SJCRH30 (cell line): ENCODE results near the gene RPN1. TPM values are rescaled to one million over a fixed set of nuclear protein-coding genes. Genes with fewer than 3 reads are reported as not detected.

Experiments
- DNase-seq, 2 experiments: peaks; one replicate each; pipeline ENCODE4 v3.0.0-alpha.2; 2015 to 2020
- H3K27ac ChIP-seq: fragments of 250-450 bp; sonication (Bioruptor Pico); 2 replicates; pipeline ENCODE4 v1.5.1; 2020; ENCODE audit warnings: mild to moderate bottlenecking, moderate library complexity
- H3K27me3 ChIP-seq: fragments of 250-450 bp; sonication (Bioruptor Pico); 2 replicates; pipeline ENCODE4 v1.5.1; 2020; ENCODE audit warnings: mild to moderate bottlenecking, moderate library complexity
- H3K36me3 ChIP-seq: fragments of 250-450 bp; sonication (Bioruptor Pico); 2 replicates; pipeline ENCODE4 v1.5.1; 2020; ENCODE audit warnings: mild to moderate bottlenecking, moderate library complexity
- H3K4me1 ChIP-seq: fragments of 250-450 bp; sonication (Bioruptor Pico); 2 replicates; pipeline ENCODE4 v1.5.1; 2020; ENCODE audit warnings: mild to moderate bottlenecking, moderate library complexity
- H3K4me3 ChIP-seq: fragments of 250-450 bp; sonication (Bioruptor Pico); 2 replicates; pipeline ENCODE4 v1.5.1; 2020; ENCODE audit warnings: mild to moderate bottlenecking, moderate library complexity
- H3K9me3 ChIP-seq: fragments of 250-450 bp; sonication (Bioruptor Pico); replicated peaks from 2 replicates; pipeline ENCODE4 v1.5.1; 2020; ENCODE audit warnings: mild to moderate bottlenecking, moderate library complexity
- total RNA-seq: library from RNA; depleted of rRNA; stranded (reverse); fragments of >200 nt; shearing (Covaris generic); gene quantifications from 2 replicates; pipeline ENCODE4 v1.2.3, GENCODE V29; 2014

RPN1 gene
- total RNA-seq, 1 experiment from 2014 or later = 268 TPM

GRCh38 chr3:128623762-128624176 is 26.8 kb downstream of the RPN1 start:
- peaks cover 82% of the 10 kb centered on the region for H3K36me3 ChIP-seq
- DNase-seq = no peak
- no peaks in the 10 kb centered on the region for H3K27me3 ChIP-seq
- H3K4me1 ChIP-seq = no peaks in the 10 kb centered on the region
- H3K4me3 ChIP-seq = no peak overlapping the region
- no peaks in the 10 kb centered on the region for H3K9me3 ChIP-seq
- no peak overlapping the region for H3K27ac ChIP-seq

GRCh38 chr3:128621931-128622330 is 28.7 kb downstream of the RPN1 start:
- DNase-seq = no peak
- H3K9me3 ChIP-seq = no peaks in the 10 kb centered on the region
- peaks cover 72% of the 10 kb centered on the region for H3K36me3 ChIP-seq
- no peak overlapping the region for H3K27ac ChIP-seq
- H3K27me3 ChIP-seq = no peaks in the 10 kb centered on the region
- no peak overlapping the region for H3K4me3 ChIP-seq
- no peaks in the 10 kb centered on the region for H3K4me1 ChIP-seq

DNA sequence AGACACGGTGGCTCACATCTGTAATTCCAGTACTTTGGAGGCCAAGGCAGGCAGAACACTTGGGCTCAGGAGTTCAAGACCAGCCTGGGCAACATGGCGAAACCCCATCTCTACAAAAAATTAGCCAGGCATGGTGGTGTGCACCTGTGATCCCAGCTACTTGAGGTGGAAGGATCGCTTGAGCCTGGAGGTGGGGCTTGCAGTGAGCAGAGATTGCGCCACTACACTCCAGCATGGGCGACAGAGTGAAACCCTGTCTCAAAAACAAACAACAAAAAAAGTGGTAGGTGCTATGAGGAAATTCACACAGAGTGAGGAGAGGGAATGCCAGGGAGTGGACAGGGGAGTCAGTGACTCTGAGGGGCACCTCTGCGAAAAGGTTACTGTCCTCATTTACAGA is 29.4 kb downstream of the RPN1 start:
- no peak overlapping the region for H3K27ac ChIP-seq
- H3K4me1 ChIP-seq = no peaks in the 10 kb centered on the region
- DNase-seq = no peak
- H3K9me3 ChIP-seq = no peaks in the 10 kb centered on the region
- H3K4me3 ChIP-seq = no peak overlapping the region
- no peaks in the 10 kb centered on the region for H3K27me3 ChIP-seq
- peaks cover 65% of the 10 kb centered on the region for H3K36me3 ChIP-seq

DNA sequence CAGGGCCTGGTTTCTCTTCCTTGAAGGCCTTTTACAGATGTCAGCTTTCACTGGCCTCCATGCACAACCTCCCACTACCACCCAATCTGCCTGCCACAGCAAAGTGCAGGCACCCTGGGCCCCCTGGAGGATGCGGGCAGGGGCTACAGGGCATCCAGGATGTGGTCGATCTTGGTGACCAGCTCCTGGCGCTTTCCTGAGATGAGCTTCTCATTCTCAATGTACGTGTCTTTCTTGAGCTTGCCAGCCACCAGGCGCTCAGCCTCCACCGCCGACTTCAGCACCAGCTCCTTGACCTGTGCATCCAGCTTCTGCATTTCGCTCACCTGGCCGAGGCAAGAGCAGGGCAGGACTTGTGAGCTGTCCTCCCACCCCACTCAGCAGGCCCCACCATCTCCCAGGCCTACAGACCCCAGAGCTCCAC is 30.3 kb downstream of the RPN1 start:
- Histone ChIP-seq H3K9me3 (no peaks in the 10 kb centered on the region), H3K27ac (no peak overlapping the region), H3K4me3 (no peak overlapping the region), H3K27me3 (no peaks in the 10 kb centered on the region), H3K36me3 (peaks cover 55% of the 10 kb centered on the region), H3K4me1 (no peaks in the 10 kb centered on the region)
- DNase-seq = no peak

DNA sequence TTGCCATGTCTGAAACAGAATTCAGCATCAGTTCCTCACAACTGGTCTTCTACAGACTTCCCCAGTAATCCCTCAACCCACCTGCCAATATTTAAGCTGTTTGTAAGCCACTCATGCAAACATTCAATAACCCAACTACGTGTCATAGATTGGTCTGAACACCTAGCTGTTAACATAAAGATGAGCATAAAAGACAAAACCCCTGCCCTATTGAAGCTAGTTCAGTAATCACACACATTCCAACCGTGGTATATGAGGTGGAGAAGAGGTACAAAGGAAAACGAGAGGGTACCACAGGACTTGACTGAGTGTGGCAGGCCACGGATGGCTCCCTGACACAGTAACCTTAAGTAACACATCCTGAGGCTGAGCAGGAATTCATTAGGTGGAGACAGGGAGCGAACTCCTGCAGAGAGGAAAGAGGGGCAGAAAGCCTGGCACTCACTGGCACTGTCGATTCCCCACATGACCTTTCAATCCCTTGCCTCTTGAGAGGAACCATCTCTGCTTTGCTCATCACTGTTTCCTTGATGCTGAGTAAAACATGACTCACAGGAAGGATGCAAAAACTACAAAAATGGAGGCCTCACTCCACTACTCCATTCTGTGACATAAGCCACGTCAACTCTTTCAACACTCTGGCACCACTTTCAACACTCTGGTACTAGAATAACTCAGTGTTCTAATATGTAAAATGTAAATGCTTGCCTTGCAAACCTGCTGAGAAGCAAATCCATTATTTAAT is 31.3 kb downstream of the RPN1 start:
- no peak overlapping the region for H3K27ac ChIP-seq
- DNase-seq = no peak
- H3K4me1 ChIP-seq = no peaks in the 10 kb centered on the region
- H3K9me3 ChIP-seq = no peaks in the 10 kb centered on the region
- peaks cover 49% of the 10 kb centered on the region for H3K36me3 ChIP-seq
- H3K27me3 ChIP-seq = no peaks in the 10 kb centered on the region
- no peak overlapping the region for H3K4me3 ChIP-seq

- Histone ChIP-seq H3K27me3 (no peaks in the 10 kb centered on the region), H3K4me1 (no peaks in the 10 kb centered on the region), H3K27ac (no peak overlapping the region), H3K9me3 (no peaks in the 10 kb centered on the region), H3K4me3 (peak overlapping the region; percentile 63), H3K36me3 (peaks cover 40% of the 10 kb centered on the region)
- no peak for DNase-seq
Observed at GRCh38 chr3:128618398-128618726, 32.3 kb downstream of the RPN1 start.

- no peaks in the 10 kb centered on the region for H3K27me3 ChIP-seq
- H3K4me1 ChIP-seq = no peaks in the 10 kb centered on the region
- H3K4me3 ChIP-seq = peak overlapping the region; percentile 63
- H3K9me3 ChIP-seq = no peaks in the 10 kb centered on the region
- H3K36me3 ChIP-seq = peaks cover 34% of the 10 kb centered on the region
- DNase-seq = peak; percentile 96
- peak overlapping the region; percentile 32; the same call in 1 of the 2 replicates for H3K27ac ChIP-seq
Observed at GRCh38 chr3:128617557-128618397, 32.8 kb downstream of the RPN1 start.

- Histone ChIP-seq H3K4me1 (no peaks in the 10 kb centered on the region), H3K9me3 (no peaks in the 10 kb centered on the region), H3K36me3 (peaks cover 32% of the 10 kb centered on the region), H3K27ac (peak overlapping the region; percentile 17; the same call in 1 of the 2 replicates), H3K27me3 (no peaks in the 10 kb centered on the region), H3K4me3 (peak overlapping the region; percentile 63)
- no peak for DNase-seq
Observed at GRCh38 chr3:128617270-128617556, 33.4 kb downstream of the RPN1 start.

DNA sequence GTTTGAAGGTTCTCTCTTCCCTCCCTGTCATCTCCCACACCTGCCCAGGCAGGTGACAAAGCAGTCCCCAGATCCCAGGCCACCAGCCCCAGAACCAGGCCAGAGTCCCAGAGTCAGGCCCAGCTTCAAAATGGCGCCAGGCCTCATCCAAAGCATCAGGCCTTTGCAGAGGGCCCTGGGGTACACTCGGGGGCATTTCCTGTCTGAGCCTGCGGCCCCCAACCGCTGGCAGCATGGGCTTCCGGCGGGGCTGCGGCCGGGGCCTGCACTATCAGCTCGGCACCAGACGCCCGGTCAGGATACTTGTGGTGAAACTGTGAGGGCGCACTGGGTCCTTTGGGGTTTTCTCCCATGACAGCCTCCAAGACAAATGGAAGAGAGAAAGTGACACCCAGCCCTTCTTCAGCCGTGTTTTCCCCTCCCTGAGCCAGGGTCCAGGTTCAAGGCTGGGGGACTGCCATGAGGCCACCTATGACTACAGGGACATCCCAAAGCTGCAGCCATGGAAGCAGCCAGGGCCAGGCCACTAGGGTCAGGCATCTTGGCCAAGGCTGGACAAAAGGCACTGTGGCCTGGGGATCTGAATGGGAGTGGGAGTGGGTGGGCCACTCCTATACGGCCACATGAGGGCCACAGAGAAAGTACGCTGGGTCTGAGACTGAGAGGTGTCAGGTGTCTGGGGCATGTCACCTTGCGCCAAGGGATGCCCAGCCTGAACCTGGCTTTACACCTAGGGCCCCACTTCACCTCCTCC is 33.9 kb downstream of the RPN1 start:
- peaks cover 27% of the 10 kb centered on the region for H3K36me3 ChIP-seq
- H3K4me1 ChIP-seq = no peaks in the 10 kb centered on the region
- no peak overlapping the region for H3K4me3 ChIP-seq
- H3K27me3 ChIP-seq = no peaks in the 10 kb centered on the region
- DNase-seq = no peak
- no peak overlapping the region for H3K27ac ChIP-seq
- no peaks in the 10 kb centered on the region for H3K9me3 ChIP-seq

DNA sequence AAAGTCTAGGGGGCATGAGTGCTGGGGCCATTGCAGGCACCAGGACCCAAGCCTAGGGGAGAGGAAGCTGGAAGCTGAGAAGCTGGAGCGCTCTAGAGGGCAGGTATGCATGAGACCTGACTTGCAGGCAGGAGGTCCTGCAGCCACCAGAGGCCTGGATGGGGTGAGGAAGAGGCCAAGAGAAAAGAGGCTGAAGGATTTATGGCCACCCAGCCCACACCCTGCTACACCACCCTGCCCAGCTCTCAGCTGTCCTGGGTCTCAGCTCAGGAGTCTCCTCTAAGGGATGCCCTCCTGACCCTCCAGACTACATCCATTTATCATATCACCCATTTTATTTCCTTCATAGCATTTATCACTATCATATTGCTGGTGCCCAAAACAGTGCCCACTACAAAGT is 36.5 kb downstream of the RPN1 start:
- Histone ChIP-seq H3K27me3 (no peaks in the 10 kb centered on the region), H3K4me3 (no peak overlapping the region), H3K4me1 (peaks cover 8% of the 10 kb centered on the region; the same call in 1 of the 2 replicates), H3K36me3 (peaks cover 2% of the 10 kb centered on the region; the same call in 1 of the 2 replicates), H3K9me3 (no peaks in the 10 kb centered on the region), H3K27ac (no peak overlapping the region)
- no peak for DNase-seq

DNA sequence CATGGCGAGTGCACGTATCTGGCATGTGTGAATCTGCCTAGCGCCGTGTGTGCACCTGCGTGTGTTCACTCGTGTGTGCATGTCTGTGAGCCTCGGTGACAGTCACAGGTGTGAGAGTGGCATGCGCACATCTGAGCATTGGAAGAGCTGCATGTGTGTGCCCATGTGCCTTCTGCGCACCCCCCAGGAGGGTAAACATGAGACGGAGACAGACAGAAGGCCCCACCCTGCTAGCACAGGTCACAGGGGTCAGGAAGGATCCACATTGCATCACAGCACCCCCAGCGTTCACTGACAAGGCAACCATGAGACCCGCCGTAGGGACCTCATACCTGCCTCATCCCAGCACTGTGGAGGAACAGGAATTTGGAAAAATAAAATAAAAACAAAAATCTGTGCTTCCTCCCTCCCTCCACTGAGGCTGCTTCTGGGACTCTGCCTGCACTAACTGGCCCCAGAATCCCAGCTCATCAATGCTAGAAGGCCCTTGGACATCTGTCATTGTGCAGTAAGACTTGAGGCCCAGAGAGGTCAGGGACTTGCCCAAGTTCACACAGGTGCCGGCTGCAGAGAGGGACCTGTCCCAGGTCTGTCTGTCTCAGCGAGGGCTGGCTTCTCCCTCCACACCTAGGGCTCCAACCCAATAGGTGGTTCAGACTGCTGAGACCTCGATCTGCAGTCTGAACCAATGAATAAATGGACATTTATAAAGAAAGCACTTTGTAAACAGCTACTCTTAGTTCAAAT is 37.4 kb downstream of the RPN1 start:
- DNase-seq = no peak
- H3K27ac ChIP-seq = no peak overlapping the region
- no peaks in the 10 kb centered on the region for H3K27me3 ChIP-seq
- H3K4me1 ChIP-seq = peaks cover 8% of the 10 kb centered on the region; the same call in 1 of the 2 replicates
- H3K36me3 ChIP-seq = no peaks in the 10 kb centered on the region
- no peak overlapping the region for H3K4me3 ChIP-seq
- no peaks in the 10 kb centered on the region for H3K9me3 ChIP-seq

DNA sequence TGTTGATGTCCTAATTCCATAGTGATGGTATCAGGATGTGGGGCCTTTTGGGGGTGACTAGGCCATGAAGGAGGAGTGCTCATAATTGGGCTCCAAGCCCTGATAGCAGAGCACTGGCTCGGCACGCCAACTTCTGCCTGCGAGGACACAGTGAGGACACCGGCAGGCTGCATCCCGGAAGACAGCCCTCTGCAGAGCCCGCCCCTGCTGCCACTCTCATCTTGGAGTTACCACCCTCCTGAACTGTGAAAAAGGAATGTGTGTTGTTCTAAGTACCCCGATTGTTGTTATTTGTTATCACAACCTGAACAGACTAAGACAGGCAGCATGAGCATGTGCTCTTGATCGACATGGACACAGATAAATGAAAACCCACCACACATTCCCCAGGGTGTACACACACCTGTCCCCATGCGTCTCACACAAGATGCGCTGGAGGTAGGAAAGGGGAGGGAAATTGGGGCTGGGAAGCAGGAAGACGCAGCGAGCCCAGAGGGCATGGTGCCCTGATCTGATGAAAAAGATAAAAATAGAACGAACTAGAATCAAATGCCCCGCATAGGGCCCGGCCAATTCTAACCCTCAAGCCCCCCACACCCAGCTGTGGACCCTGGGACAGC is 40.1 kb downstream of the RPN1 start:
- no peaks in the 10 kb centered on the region for H3K27me3 ChIP-seq
- H3K4me3 ChIP-seq = no peak overlapping the region
- peak; percentile 63 to 71 for DNase-seq
- no peaks in the 10 kb centered on the region for H3K36me3 ChIP-seq
- H3K27ac ChIP-seq = peak overlapping the region; percentile 45; the same call in 1 of the 2 replicates
- no peaks in the 10 kb centered on the region for H3K9me3 ChIP-seq
- H3K4me1 ChIP-seq = peaks cover 8% of the 10 kb centered on the region; the same call in 1 of the 2 replicates

- H3K4me1 ChIP-seq = peaks cover 8% of the 10 kb centered on the region; the same call in 1 of the 2 replicates
- no peak overlapping the region for H3K4me3 ChIP-seq
- H3K9me3 ChIP-seq = no peaks in the 10 kb centered on the region
- H3K27me3 ChIP-seq = no peaks in the 10 kb centered on the region
- H3K27ac ChIP-seq = no peak overlapping the region
- DNase-seq = no peak
- no peaks in the 10 kb centered on the region for H3K36me3 ChIP-seq
Observed at GRCh38 chr3:128609294-128609693, 41.3 kb downstream of the RPN1 start.

DNA sequence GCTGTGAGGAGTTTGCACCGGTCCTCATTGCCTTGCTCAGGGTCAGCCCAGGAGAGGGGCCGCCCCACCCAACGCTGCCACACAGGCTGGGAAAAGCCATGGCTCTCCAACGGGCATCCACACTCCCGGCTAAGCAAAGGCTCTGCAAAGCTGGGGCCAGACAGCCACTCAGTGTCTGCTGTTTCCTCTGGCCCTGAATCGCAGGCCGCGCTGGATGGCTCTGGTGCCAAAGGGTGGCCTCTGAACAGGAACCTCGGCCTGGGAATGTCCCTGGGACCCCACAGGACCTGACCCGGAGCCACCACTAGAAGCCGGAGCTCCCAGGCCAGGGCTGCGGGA is 42.9 kb downstream of the RPN1 start:
- H3K27ac ChIP-seq = no peak overlapping the region
- H3K4me3 ChIP-seq = no peak overlapping the region
- H3K4me1 ChIP-seq = peaks cover 8% of the 10 kb centered on the region; the same call in 1 of the 2 replicates
- H3K9me3 ChIP-seq = no peaks in the 10 kb centered on the region
- no peaks in the 10 kb centered on the region for H3K27me3 ChIP-seq
- DNase-seq = no peak
- no peaks in the 10 kb centered on the region for H3K36me3 ChIP-seq
